Stimulated activated CD4-positive, alpha-beta T cell treated with anti-CD3 and anti-CD28 coated beads, Interleukin-1b, Interleukin-23, amount 100 ng/mL, for 24 hours (primary cell): ENCODE measurements around the gene CHST11.
A peak's percentile ranks its signal among the peaks of the same experiment; 100 is the strongest.

Source experiments
- DNase-seq, 4 experiments: peaks; one replicate each; pipeline ENCODE4 v3.0.0-alpha.2; 2020; ENCODE audit warnings: low read depth in 4 of 4, low spot score in 1 of 4

Gene CHST11

GRCh38 chr12:104456417-104456949 is at the start of gene CHST11:
Gene CHST11, plus strand, starts transcription at chr12:104456948.
- peak; percentile 41 to 71 (median 53) for DNase-seq

DNA sequence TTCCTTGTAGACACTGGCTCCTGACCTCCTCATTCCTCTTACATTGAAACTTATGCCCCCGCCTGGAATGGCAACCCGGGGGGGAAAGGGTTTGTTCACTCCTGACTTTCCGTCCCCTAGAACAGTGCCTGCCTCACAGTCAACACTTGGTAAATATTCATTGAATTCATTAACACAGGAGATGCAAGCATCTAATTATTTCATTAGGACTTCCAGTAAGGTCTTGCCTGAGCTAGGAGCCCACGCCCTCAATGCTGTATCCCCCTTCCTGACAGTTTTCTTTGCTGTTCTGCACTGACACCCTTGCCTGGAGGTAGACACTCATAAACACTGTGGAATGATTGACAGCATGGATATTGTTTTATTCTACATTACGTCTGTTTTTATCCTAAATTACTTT is 49.3 kb upstream of the CHST11 start:
- DNase-seq = no peak

DNA sequence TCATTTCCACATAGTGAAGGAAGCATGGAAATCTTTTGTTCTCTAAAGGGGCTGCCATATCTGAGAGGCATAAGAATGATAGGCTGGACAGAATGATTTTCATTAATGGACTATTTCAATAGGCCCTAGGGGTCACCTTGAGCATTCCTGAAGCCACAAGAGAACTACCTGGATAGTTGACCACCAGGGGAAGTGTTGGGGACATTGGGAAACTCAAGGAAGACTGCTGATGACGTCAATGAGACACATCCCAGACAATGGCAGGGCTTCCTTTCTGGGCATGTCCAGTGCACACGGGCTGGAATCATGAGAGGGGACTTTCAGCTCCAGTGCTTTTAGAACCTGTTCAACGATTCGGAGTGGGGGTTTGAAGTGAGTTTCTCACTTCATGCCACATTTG is 48.8 kb upstream of the CHST11 start:
- no peak for DNase-seq

DNA sequence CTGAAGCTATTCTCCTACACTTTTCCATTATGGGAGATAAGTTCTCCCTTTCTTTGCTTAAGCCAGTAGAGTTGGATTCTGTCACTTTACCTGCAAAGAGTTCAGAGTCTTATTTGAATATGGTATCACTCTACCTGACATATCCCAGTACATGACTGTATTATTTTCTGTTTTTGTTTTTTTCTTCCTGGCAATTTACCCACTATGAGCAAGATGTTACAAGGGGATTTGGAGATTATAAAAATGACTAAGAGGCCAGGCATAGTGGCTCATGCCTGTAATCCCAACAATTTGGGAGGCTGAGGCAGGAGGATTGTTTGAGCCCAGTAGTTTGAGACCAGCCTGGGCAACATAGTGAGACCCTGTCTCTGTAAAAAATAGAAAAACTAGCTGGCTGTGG is 46.4 kb upstream of the CHST11 start:
- no peak for DNase-seq

- DNase-seq = no peak
Observed at GRCh38 chr12:104410786-104411185, 46.0 kb upstream of the CHST11 start.

GRCh38 chr12:104411826-104412641 is 44.7 kb upstream of the CHST11 start:
- DNase-seq = no peak

GRCh38 chr12:104412681-104413080 is 44.1 kb upstream of the CHST11 start:
- no peak for DNase-seq

- no peak for DNase-seq
Observed at GRCh38 chr12:104413330-104413729, 43.4 kb upstream of the CHST11 start.

- DNase-seq = no peak
Observed at GRCh38 chr12:104414581-104415341, 42.0 kb upstream of the CHST11 start.

GRCh38 chr12:104415342-104415980 is 41.3 kb upstream of the CHST11 start:
- DNase-seq = no peak

DNA sequence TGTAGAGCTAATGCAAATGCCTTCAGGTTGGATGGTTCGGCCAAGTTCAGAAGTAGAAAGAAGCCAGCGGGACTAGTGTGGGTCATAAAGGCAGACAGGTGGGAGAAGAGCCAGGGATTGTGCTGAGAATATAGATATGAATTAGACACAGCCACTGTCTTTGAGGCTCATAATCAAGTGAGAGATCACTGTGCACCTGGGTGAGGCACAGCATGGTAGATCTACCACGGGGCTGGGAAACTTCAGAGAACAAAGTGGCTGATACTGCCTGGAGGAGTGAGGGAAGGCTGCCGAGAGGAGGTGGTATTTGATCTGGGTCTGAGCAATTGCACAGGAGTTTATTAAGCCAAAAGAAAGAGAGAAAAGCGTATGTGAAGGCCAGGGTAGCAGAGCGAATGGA is 40.6 kb upstream of the CHST11 start:
- DNase-seq = no peak

DNA sequence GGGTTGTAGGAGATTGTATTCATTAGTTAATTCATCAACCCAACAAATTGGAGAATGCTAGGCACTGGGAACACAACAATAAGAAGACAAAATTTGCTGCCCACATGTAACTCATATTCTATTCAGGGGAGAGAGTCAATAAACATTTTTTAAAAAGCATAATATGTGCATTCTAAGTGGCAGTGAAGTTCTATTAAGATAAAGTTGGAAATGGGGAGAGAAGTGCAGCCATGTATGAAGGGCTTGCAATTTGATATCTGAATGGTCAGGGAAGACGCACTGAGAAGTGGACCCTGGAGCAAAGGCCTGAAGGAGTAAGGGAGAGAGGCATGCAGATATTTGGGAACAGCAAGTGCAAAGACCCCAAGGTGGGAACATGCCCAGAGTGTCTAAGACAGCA is 40.2 kb upstream of the CHST11 start:
- no peak for DNase-seq

DNA sequence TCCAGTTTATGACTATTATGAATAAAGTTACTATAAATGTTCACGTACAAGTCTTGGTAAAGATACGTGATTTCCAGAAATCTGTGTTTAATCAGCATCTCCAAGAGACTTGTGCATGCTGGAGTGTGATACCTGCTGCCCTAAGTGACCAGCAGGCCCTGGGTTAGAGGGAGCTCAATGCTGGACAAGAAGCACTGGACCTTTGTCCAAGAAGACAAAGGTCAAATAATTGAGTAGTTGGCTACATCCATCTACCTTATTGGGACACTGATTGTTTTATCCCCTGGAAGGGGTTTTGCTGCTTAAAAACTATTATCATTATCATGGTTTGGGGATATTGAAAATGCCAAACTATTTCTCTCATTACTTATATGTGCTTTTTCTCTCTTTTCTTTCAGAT is 37.0 kb upstream of the CHST11 start:
- DNase-seq = no peak

- DNase-seq = no peak
Observed at GRCh38 chr12:104420868-104421267, 35.9 kb upstream of the CHST11 start.

DNA sequence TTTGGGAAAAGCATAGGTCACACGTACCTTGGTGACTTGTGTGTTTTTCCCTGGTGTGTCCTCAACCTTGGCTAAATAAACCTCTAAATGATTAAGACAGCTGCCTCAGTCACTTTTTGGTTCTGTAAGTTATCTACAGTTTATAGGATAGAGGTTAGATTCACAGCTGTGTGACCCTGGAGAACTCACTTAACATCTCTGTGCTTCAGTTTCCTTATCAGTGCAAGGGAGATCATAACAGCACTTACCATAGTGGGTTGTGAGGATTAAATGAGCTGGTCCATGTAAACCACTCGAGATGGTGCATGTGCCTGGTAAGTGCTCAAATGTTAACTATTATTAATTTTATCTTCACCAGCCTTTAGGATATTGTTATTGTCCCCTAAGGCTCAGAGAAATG is 35.4 kb upstream of the CHST11 start:
- DNase-seq = no peak

DNA sequence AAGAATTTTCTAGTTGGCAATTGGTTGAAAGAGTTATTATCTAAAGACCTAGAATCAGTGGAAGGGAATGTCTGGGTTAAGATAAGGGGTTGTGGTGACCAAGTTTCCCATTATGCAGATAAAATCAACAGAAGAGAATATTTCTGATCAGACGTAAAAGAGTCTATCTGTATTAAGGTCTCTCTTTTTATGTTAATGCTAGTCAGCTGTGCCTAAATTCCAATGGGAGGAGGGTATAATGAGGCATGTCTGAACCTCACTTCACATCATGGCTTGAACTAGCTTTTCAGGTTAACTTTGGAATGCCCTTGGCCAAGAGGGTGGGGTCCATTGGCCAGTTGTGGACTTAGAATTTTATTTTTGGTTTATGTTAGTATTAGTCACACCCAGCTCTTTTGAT is 34.3 kb upstream of the CHST11 start:
- no peak for DNase-seq

GRCh38 chr12:104423273-104423672 is 33.5 kb upstream of the CHST11 start:
- no peak for DNase-seq

- no peak for DNase-seq
Observed at GRCh38 chr12:104423809-104424208, 32.9 kb upstream of the CHST11 start.

GRCh38 chr12:104424955-104425354 is 31.8 kb upstream of the CHST11 start:
- DNase-seq = no peak

GRCh38 chr12:104425614-104426013 is 31.1 kb upstream of the CHST11 start:
- DNase-seq = no peak

DNA sequence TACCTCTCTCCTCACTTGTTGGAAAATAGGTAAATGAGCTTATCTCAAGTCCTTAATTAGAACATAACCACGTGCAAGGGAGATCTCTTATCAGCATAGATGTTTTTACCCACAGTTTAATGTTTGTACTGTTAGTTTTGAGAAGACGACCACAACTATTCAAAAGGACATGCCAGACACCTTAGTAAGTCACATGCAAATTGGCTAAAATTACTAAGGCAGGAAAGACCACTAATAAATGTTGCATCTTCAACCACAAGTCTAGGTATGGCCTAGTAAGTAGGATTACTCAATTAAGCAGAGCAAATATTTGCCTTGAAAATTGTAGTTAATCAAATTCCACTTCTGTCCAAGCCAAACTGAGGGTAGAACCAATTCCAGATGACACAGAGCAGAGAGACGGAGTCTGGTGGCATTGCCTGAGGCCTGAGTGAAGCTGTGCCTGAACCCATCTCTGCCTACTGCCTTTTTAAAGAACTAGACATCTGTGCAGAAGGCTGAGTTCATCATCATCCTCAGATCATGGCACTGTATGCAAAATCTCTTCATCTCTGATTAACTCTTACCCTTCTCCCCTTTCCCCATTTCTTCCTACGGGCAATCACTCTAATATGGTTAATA is 29.7 kb upstream of the CHST11 start:
- no peak for DNase-seq
